Measurements from ENCODE around the gene SYNE1. TPM values are rescaled to one million over a fixed set of nuclear protein-coding genes. Genes with fewer than 3 reads are reported as not detected.

SYNE1 gene
- total RNA-seq, 1 donor from 2014 or later = 12.7 TPM

DNA sequence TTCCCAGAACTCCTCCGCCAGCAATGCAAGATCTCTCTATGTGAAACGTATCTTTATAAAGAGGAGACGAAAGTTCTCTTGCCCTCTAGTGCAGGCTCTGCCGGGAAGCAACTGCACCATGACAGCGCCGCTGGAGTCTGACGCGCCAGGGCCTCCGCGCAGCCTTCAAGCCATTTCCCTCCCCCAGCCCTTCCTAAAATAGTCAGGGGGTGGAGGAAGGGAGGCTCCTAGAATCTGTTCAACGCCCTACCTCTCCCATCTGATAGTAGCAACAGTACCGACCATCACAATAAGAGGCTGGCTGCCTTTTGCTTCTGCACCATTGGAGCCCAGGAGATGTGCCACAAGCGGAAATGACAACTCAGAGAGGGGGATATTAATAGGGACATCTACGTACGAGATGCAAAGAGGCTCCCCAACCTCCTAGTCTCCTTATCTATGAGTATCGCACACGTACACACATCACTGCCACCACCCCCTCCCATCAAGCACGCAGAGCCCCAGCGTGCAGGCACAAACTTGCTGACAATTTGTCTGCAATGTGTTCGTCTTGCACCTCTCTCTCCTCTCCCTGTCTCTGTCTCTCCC is 1.0 kb downstream of the SYNE1 start:
- TF ChIP-seq, protein P1, sequence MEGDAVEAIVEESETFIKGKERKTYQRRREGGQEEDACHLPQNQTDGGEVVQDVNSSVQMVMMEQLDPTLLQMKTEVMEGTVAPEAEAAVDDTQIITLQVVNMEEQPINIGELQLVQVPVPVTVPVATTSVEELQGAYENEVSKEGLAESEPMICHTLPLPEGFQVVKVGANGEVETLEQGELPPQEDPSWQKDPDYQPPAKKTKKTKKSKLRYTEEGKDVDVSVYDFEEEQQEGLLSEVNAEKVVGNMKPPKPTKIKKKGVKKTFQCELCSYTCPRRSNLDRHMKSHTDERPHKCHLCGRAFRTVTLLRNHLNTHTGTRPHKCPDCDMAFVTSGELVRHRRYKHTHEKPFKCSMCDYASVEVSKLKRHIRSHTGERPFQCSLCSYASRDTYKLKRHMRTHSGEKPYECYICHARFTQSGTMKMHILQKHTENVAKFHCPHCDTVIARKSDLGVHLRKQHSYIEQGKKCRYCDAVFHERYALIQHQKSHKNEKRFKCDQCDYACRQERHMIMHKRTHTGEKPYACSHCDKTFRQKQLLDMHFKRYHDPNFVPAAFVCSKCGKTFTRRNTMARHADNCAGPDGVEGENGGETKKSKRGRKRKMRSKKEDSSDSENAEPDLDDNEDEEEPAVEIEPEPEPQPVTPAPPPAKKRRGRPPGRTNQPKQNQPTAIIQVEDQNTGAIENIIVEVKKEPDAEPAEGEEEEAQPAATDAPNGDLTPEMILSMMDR (IDR thresholded peaks at IDR 0.05; ENCODE audit: unreplicated experiment) = no peak
- H3K9me3 Mint-ChIP-seq (ENCODE audit: unreplicated experiment) = no peaks in the 10 kb centered on the region
- peaks cover 19% of the 10 kb centered on the region for H3K27me3 Mint-ChIP-seq (ENCODE audit: unreplicated experiment)
- DNase-seq (ENCODE audit: low spot score) = no peak
- peak overlapping the region; percentile 93 for H3K4me3 Mint-ChIP-seq (ENCODE audit: unreplicated experiment)
- peaks cover 10% of the 10 kb centered on the region for H3K4me1 Mint-ChIP-seq (ENCODE audit: unreplicated experiment)
- H3K36me3 Mint-ChIP-seq (ENCODE audit: low read depth, unreplicated experiment) = no peaks in the 10 kb centered on the region
- no peak overlapping the region for H3K27ac Mint-ChIP-seq (ENCODE audit: unreplicated experiment)

DNA sequence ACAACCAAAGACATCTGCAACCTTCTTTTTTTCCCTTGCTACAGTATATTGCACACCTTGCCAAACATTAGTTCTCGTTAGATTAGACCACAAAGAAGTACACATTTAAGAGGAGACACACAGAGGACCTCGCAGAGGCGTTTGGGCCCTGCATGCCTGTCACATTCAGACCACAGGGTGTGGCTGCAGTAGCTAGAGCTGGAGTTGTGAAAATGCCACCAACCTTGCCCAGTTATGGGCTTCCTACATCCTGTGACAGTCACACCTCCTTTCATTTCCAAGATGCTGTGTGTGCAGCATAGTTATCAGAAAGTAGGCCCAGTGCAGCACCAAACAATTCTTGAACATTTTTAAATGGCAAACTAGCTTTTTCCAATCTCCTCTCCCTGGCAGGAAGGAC is 2.4 kb downstream of the SYNE1 start:
- Mint-ChIP-seq H3K36me3 (ENCODE audit: low read depth, unreplicated experiment) (no peaks in the 10 kb centered on the region), H3K27ac (ENCODE audit: unreplicated experiment) (no peak overlapping the region), H3K4me3 (ENCODE audit: unreplicated experiment) (no peak overlapping the region), H3K27me3 (ENCODE audit: unreplicated experiment) (peaks cover 19% of the 10 kb centered on the region), H3K4me1 (ENCODE audit: unreplicated experiment) (peaks cover 10% of the 10 kb centered on the region), H3K9me3 (ENCODE audit: unreplicated experiment) (no peaks in the 10 kb centered on the region)
- no peak for DNase-seq (ENCODE audit: low spot score)
- TF ChIP-seq, protein P1 (IDR thresholded peaks at IDR 0.05; ENCODE audit: unreplicated experiment) = no peak

DNA sequence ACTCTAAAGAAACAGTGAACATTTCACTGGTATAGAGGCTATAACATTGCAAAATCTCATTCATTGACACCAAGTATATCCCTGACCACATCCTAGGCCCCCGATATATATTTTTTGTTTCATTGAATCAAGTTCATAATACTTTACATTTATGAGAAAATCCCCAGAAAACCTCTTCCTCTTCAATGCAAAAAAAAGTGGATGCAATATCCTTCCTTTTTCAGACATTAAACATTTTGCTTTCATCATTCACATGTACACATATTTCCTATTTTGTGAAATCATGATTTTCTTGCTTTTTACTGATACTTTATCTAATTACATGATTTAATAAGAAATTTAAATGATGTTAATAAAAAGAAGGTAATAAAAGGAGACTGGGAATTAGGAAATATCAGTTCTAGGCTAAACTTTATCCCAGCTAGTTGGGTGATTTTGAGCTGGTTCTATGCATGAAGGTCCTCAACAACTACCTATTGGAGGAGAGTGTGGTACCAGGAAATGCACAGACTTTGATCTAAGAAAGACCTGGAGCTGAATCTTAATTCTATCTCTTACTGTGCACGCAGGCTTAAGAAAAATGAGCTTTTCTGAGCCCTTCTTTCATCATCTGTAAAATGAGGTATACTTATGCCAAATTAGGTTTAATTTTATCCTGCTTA is 4.9 kb downstream of the SYNE1 start:
- Mint-ChIP-seq H3K9me3 (ENCODE audit: unreplicated experiment) (no peaks in the 10 kb centered on the region), H3K36me3 (ENCODE audit: low read depth, unreplicated experiment) (no peaks in the 10 kb centered on the region), H3K27ac (ENCODE audit: unreplicated experiment) (no peak overlapping the region), H3K4me3 (ENCODE audit: unreplicated experiment) (no peak overlapping the region), H3K27me3 (ENCODE audit: unreplicated experiment) (peaks cover 13% of the 10 kb centered on the region), H3K4me1 (ENCODE audit: unreplicated experiment) (peaks cover 8% of the 10 kb centered on the region)
- DNase-seq (ENCODE audit: low spot score) = no peak
- TF ChIP-seq, protein P1 (IDR thresholded peaks at IDR 0.05; ENCODE audit: unreplicated experiment) = no peak

DNA sequence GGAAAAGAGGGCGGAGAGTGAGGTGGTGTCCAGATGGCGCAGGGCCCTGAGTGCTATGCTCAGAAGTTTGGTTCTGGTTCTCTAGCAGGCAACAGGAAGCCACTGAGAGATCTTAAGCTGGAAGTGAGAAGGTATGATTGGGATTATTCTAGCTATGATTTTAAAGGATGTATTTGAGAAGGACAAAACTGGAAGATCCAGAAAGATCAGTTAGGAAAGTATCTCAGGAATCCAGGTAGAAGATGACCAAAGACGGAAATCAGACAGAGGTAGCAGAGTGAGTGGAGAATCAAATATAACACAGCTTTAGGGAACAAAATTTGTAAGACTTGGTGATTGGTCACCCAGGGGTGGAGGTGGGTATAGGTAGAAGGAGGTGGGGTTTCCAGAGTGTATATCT is 5.8 kb downstream of the SYNE1 start:
- TF ChIP-seq, protein P1 (IDR thresholded peaks at IDR 0.05; ENCODE audit: unreplicated experiment) = no peak
- H3K27ac Mint-ChIP-seq (ENCODE audit: unreplicated experiment) = no peak overlapping the region
- H3K9me3 Mint-ChIP-seq (ENCODE audit: unreplicated experiment) = no peaks in the 10 kb centered on the region
- DNase-seq (ENCODE audit: low spot score) = no peak
- no peak overlapping the region for H3K4me3 Mint-ChIP-seq (ENCODE audit: unreplicated experiment)
- H3K27me3 Mint-ChIP-seq (ENCODE audit: unreplicated experiment) = peaks cover 11% of the 10 kb centered on the region
- H3K36me3 Mint-ChIP-seq (ENCODE audit: low read depth, unreplicated experiment) = no peaks in the 10 kb centered on the region
- peaks cover 7% of the 10 kb centered on the region for H3K4me1 Mint-ChIP-seq (ENCODE audit: unreplicated experiment)

DNA sequence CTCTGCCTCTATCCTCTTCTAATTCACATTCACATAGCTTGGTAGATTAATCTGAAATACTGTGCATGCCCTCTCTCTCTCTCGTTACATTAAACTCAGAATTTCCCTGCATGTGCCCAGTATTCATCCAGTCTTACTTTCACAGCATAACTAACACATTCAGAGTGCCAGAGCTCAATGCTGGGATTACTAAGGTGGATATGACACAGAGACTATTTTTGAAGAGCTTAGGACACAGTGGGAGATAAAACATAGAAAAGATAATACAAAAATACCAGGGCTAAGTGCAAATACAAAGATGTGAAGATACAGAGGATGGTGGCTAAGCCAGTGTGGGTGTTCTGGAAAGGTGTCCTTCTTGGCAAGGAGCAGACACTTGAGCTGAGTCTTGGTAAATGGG is 6.3 kb downstream of the SYNE1 start:
- peaks cover 2% of the 10 kb centered on the region for H3K4me1 Mint-ChIP-seq (ENCODE audit: unreplicated experiment)
- no peak for DNase-seq (ENCODE audit: low spot score)
- H3K27ac Mint-ChIP-seq (ENCODE audit: unreplicated experiment) = no peak overlapping the region
- H3K9me3 Mint-ChIP-seq (ENCODE audit: unreplicated experiment) = no peaks in the 10 kb centered on the region
- no peak overlapping the region for H3K4me3 Mint-ChIP-seq (ENCODE audit: unreplicated experiment)
- H3K27me3 Mint-ChIP-seq (ENCODE audit: unreplicated experiment) = peaks cover 6% of the 10 kb centered on the region
- TF ChIP-seq, protein P1 (IDR thresholded peaks at IDR 0.05; ENCODE audit: unreplicated experiment) = no peak
- H3K36me3 Mint-ChIP-seq (ENCODE audit: low read depth, unreplicated experiment) = no peaks in the 10 kb centered on the region

All from endothelial cell (in vitro differentiated cells).